GM21717 (cell line): ENCODE results near the gene COPZ1.

Experiments used
- ATAC-seq: cut with Tn5 transposase; IDR thresholded peaks from one replicate; pipeline ENCODE4 v1.9.1; 2021; ENCODE audit warnings: mild to moderate bottlenecking, moderate library complexity; ENCODE audit not compliant: unreplicated experiment

Gene COPZ1

GRCh38 chr12:54357506-54358190 lies 32.7 kb downstream of the COPZ1 start:
- no peak for ATAC-seq

DNA sequence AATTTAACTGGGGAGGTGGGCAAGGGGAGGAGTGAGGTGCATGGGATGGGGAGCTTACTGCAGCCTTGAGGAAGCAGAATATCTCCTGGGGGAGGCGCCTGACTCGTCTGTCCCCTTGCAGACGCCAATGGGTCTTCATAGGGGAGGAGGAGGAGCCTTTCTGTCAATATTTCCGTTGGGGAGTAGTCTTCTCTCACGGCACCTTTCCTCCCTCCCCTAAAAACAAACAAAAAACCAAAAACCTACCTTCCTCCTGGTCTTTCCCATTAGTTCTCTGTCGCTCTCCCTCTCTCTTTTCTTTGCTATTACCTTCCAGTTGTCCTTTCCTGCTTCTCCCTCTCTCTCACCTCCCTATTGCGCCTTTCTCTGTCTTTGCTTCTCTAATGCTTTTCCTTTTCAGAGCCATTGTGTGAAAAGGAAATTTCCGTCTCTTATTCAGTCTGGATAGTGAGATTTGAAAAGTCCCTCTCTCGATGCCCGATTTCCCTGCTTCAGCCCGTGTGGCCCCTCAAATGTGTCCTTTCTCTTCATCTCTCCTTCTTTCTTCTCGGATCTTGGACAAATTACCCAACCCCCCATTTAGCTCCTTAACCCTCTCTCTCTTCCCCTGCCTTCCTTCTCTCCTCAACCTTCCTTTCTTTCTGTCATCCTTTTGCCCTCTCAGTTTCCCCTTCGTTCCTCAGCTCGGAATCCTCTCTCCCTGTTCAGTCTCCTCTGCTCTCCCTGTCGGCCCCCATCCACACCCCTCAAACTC lies 33.4 kb downstream of the COPZ1 start:
- ATAC-seq = no peak

GRCh38 chr12:54358945-54359761 lies 34.2 kb downstream of the COPZ1 start:
- ATAC-seq = peak; percentile 94

- ATAC-seq = no peak
Measured at GRCh38 chr12:54359762-54360351, 34.9 kb downstream of the COPZ1 start.

GRCh38 chr12:54360717-54361456 lies 36.0 kb downstream of the COPZ1 start:
- no peak for ATAC-seq

DNA sequence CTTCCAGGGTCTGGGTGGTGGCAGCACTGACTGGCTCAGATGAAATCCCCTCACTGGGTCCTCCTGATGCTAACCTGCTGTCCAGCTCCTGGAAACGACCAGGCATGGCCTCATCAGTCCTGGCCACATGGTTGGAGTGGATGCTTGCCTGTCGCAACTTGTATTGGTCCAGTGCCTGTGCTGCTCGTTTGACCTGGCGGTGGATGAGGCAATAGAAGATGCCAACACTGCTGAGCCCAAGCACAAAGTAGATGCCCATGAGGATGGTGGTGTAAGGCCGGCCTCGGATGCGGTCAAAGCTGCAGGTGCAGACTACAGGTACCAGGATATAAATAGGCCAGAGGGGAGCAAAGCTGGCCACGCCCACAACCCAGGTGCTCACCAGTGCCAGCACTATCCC lies 38.1 kb downstream of the COPZ1 start:
- ATAC-seq = no peak

GRCh38 chr12:54363618-54364017 lies 38.7 kb downstream of the COPZ1 start:
- ATAC-seq = no peak

- peak; percentile 45 for ATAC-seq
Measured at GRCh38 chr12:54364413-54364812, 39.5 kb downstream of the COPZ1 start, which contains the start of gene GPR84. GPR84 (minus strand) TSS chr12:54364486; CDS start chr12:54363851, 635 bp downstream.

DNA sequence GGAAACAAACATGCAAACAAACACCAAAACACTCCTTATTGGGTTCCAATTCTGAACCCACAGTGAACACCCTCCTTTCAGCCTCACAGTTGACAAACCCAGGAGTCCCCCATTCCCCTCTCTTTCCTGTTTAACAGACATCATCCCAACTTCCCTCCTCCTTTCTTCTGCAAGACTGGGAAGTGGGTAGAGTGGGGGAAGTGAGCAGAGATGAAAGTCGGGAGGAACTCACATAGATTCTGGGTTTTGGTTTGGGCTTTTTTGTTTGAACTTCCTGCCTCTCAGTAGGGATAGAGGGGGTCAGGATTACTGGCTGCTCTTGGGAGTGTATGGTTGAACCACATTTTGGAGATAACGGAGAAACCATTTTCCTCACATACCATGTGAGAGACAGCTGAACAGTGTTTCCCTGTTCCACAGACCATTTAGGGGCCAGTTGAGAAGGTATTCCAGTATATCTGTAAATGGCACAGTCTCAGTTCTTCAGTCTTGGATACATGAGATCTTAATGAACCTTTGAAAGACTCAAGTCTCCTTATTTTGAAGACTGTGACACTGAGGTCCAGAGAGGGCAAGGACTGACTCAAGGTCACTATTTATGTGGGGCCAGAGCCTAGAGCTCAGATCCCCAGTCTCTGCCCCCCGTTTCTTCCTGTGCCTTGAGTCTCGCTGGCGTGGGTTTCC lies 43.2 kb downstream of the COPZ1 start:
- peak; percentile 7 for ATAC-seq

GRCh38 chr12:54368709-54369596 lies 44.0 kb downstream of the COPZ1 start:
- peak; percentile 67 for ATAC-seq

DNA sequence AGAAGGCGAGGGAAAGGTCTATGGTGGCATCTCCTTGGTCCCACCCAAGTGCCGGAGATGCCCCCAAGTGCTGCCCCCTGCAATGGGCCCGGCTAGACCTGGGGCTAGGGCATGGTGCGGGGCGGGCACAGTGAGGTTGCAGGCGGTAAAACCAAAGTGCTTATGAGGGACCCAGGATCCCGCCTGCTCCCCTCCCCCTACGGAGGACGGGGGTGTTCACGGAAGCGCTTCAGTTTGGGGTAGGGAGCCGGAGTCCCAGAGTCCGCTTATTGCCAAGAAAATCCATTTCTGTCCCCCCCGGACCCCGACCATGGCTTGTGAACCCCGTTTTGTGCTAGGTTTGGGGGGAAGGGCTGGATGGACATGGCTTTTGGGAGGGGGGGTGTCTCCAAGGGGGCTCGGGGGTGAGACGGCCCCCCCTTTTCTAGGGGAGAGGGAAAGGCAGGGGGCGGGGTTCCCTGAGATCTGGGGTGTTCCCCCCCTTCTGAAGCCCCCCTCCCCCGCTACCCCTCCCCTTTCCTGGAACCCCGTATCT lies 44.7 kb downstream of the COPZ1 start:
- no peak for ATAC-seq

GRCh38 chr12:54370171-54370730 lies 45.3 kb downstream of the COPZ1 start:
- ATAC-seq = no peak

- ATAC-seq = no peak
Measured at GRCh38 chr12:54371328-54372112, 46.6 kb downstream of the COPZ1 start.

DNA sequence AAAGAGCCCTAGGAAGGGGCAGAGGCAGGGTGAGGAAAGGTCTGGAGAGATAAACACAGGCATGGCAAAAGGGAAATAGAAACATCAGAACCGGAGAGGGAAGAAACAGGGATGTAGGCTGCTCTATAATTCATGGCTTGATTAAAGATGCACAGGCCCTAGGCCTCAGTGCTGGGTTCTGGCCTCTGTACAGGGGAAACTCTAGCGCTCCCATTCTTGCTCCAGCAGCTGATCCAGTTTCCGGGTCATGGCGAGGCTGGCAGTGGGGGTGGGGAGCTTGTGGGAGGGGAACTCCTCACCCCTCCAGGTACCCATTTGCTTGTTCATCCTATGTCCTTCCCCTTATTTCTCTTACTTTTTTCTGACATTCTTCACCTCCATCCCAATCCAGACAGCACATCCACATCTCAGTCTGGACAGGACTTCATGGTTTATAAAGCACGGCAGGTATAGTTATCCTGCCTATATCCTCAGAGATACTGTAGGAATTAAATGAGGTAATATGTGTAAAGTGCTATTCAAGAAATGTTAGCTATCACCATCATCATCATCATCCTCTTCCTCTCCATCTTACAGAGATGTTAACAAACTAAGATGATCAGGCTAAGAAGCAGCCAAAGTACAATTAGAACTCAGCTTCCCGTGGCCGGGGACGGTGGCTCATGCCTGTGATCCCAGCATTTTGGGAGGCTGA lies 47.3 kb downstream of the COPZ1 start:
- ATAC-seq = no peak

- ATAC-seq = no peak
Measured at GRCh38 chr12:54373649-54374561, 49.0 kb downstream of the COPZ1 start.
